ENCODE data around the gene ABCD3. TPM values are rescaled to one million over a fixed set of nuclear protein-coding genes. Genes with fewer than 3 reads are reported as not detected.
A peak's percentile ranks its signal among the peaks of the same experiment; 100 is the strongest.

ABCD3 gene
- total RNA-seq, 4 donors from 2014 or later = 31.3 to 46.6 (median 41.8) TPM

DNA sequence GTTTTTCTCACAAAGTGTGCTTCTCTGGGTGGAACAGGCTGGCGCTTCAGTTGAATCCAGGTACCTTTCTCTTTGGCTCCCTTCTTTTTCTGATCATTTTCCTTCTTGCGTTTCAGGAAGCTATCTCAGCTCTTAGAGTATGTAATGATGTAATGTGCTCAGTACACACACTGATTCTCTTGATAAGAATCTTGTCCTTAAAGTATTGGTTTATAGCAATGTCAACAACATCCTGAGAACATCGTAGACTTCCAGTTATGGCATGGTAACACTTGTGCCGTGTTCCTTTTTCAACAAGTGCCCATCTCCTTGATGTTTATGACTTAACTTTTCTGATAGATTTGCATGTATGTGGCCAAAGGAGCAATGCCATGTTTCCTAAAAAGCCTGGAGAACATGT, 11.7 kb upstream of the ABCD3 start:
- no peak for DNase-seq (ENCODE audit: low spot score in 2 of 2)
- intact Hi-C loops (cut with DNase I; ENCODE audit: low total_unique reads) = no loop called here
- no peak overlapping the region for H3K4me3 ChIP-seq (ENCODE audit: low read depth, poor library complexity, severe bottlenecking)
- TF ChIP-seq POLR2A (IDR thresholded peaks at IDR 0.05) = no peak
- TF ChIP-seq, protein P1, sequence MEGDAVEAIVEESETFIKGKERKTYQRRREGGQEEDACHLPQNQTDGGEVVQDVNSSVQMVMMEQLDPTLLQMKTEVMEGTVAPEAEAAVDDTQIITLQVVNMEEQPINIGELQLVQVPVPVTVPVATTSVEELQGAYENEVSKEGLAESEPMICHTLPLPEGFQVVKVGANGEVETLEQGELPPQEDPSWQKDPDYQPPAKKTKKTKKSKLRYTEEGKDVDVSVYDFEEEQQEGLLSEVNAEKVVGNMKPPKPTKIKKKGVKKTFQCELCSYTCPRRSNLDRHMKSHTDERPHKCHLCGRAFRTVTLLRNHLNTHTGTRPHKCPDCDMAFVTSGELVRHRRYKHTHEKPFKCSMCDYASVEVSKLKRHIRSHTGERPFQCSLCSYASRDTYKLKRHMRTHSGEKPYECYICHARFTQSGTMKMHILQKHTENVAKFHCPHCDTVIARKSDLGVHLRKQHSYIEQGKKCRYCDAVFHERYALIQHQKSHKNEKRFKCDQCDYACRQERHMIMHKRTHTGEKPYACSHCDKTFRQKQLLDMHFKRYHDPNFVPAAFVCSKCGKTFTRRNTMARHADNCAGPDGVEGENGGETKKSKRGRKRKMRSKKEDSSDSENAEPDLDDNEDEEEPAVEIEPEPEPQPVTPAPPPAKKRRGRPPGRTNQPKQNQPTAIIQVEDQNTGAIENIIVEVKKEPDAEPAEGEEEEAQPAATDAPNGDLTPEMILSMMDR (IDR thresholded peaks at IDR 0.05) = no peak
- 71 to 87% methylated on average over 4 of the region's 4 CpGs for WGBS, 2 donors

DNA sequence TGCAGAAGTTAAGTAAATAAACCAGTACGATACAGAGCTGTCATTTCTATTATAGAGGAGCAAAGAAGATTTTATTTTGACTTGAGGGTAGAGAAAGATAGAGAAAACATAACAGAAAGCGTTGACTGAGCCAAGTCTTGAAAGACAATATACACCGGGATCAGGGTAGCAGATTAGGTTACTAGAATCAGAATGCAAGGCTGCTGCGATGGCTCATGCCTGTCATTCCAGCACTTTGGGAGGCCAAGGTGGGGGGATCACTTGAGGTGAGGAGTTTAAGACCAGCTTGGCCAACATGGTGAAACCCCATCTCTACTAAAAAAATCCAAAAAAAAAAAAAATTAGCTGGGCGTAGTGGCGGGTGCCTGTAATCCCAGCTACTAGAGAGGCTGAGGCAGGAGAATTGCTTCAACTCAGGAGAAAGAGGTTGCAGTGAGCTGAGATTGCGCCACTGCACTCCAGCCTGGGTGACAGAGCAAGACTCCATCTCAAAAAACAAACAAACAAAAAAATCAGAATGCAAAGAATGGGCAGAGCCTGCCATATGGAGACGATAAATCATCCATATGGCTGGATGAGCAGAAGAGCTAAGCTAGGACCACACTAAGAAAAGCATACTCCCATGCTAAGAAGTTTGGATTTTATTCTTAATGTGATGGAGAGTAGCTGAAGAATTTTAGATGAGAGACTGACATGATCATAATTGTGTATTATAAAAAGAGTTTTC, 9.9 kb upstream of the ABCD3 start:
- TF ChIP-seq POLR2A (IDR thresholded peaks at IDR 0.05) = no peak
- TF ChIP-seq, protein P1 (IDR thresholded peaks at IDR 0.05) = no peak
- intact Hi-C loops (cut with DNase I; ENCODE audit: low total_unique reads) = no loop called here
- WGBS, 2 donors = 74 to 88% methylated on average over 8 of the region's 8 CpGs
- H3K4me3 ChIP-seq (ENCODE audit: low read depth, poor library complexity, severe bottlenecking) = no peak overlapping the region
- no peak for DNase-seq (ENCODE audit: low spot score in 2 of 2)

DNA sequence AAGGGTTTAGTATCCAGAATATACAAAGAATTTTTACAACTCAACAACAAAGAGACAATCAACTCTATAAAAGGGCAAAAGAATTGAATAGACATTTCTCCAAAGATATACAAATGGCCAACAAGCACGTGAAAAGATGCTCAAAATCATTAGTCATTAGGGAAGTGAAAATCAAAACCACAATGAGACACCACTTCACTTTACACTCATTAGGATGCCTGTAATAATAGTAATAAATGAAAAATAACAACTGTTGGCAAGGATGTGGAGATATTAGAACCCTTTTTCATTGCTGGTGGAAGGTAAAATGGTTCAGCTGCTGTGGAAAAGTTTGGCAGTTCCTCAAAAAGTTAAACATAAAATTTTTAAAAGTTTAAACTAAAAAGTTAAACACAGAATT, 7.0 kb upstream of the ABCD3 start:
- intact Hi-C loops (cut with DNase I; ENCODE audit: low total_unique reads) = no loop called here
- WGBS, 2 donors = 36 to 48% methylated on average over 1 of the region's 1 CpG
- DNase-seq (ENCODE audit: low spot score in 2 of 2) = no peak
- no peak for TF ChIP-seq POLR2A (IDR thresholded peaks at IDR 0.05)
- TF ChIP-seq, protein P1 (IDR thresholded peaks at IDR 0.05) = no peak
- H3K4me3 ChIP-seq (ENCODE audit: low read depth, poor library complexity, severe bottlenecking) = no peak overlapping the region

DNA sequence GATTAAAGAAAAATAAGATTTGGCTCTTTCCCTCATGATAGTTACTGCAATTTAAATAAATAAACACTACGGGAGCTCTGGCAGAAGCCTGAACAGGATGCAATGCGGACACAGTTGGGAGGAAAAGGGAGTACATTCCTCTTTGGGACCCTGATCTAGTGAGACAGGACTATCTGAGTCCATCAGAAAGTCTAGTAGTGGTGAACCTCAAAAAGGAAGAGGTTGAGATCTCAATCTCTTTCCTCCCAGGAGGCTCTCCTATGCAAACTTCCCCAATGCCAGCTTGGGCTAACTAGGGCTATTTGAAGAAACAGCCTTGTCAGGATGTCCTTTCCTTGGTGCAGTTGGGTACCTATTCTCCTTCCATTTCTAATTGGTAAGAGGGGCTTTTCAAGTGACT, 4.9 kb upstream of the ABCD3 start:
- no peak overlapping the region for H3K4me3 ChIP-seq (ENCODE audit: low read depth, poor library complexity, severe bottlenecking)
- DNase-seq (ENCODE audit: low spot score in 2 of 2) = no peak
- 69 to 77% methylated on average over 2 of the region's 2 CpGs for WGBS, 2 donors
- intact Hi-C loops (cut with DNase I; ENCODE audit: low total_unique reads) = no loop called here
- TF ChIP-seq POLR2A (IDR thresholded peaks at IDR 0.05) = no peak
- TF ChIP-seq, protein P1 (IDR thresholded peaks at IDR 0.05) = no peak

DNA sequence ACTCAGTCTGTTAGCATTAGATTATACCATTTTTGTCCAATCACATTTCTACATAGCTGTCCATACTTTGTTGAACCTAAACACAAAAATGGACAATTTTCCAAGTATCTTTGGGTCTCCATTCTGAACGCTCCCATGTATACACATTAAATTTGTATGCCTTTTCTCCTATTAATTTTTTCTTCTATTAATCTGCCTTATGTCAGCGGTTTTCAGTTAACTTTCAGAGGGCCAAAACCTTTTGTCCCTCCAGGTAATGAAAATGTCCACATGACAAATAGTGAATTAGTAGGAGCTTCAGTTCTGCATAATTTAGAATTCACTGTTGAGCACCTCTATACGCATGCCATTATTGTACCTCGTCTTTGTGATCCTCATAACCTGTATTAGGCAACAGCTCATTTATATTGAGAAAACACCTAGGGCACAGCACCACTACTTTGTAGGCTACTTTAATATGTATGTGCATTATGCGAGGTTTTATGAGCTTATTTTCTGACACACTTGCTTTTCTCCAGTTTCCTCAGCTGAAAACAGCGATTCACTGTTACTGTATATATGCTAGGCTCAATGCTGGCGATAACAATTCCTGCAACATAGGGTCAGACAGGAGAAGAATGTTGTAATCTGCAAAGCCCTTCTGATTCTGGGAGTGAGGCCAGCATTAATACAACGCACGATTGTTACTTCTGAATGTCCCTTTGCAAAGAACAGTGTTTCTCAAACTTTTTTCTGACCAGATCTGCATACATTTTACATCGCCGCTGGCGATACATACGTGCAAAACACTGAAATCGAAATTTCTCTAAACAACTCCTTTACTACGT, 1.1 kb upstream of the ABCD3 start:
- TF ChIP-seq, protein P1 (IDR thresholded peaks at IDR 0.05) = no peak
- TF ChIP-seq POLR2A (IDR thresholded peaks at IDR 0.05) = no peak
- 30 to 32% methylated on average over 15 of the region's 15 CpGs for WGBS, 2 donors
- intact Hi-C loops (cut with DNase I; ENCODE audit: low total_unique reads) = no loop called here
- peak in 1 of 2 donors; percentile 49 for DNase-seq (ENCODE audit: low spot score in 2 of 2)
- H3K4me3 ChIP-seq (ENCODE audit: low read depth, poor library complexity, severe bottlenecking) = no peak overlapping the region

All from lower leg skin (tissue), 4 donors.